ENCODE data around the gene NRGN. TPM values are rescaled to one million over a fixed set of nuclear protein-coding genes. Genes with fewer than 3 reads are reported as not detected.

The NRGN gene
- total RNA-seq, 1 donor from 2014 or later: 6.4 TPM

- no peak for ATAC-seq
- intact Hi-C loops (cut with DNase I): no loop called here
- DNase-seq (ENCODE audit: missing footprints): no peak
These were observed 13.9 kb downstream of the NRGN start for GRCh38 chr11:124753624-124754023.

- intact Hi-C loops (cut with DNase I): no loop called here
- ATAC-seq: no peak
- no peak for DNase-seq (ENCODE audit: missing footprints)
These were observed 14.6 kb downstream of the NRGN start for GRCh38 chr11:124754309-124754708.

GRCh38 chr11:124754710-124755109, 15.0 kb downstream of the NRGN start:
- intact Hi-C loops (cut with DNase I): no loop called here
- DNase-seq (ENCODE audit: missing footprints) (no peak), ATAC-seq (no peak)

GRCh38 chr11:124756033-124756752, 16.5 kb downstream of the NRGN start:
- intact Hi-C loops (cut with DNase I): no loop called here
- ATAC-seq (no peak), DNase-seq (ENCODE audit: missing footprints) (no peak)

- intact Hi-C loops (cut with DNase I): no loop called here
- ATAC-seq: no peak
- DNase-seq (ENCODE audit: missing footprints): no peak
These were observed 17.0 kb downstream of the NRGN start for GRCh38 chr11:124756753-124757227.

GRCh38 chr11:124757320-124757719, 17.6 kb downstream of the NRGN start:
- ATAC-seq: no peak
- no peak for DNase-seq (ENCODE audit: missing footprints)
- intact Hi-C loops (cut with DNase I): no loop called here

GRCh38 chr11:124758355-124759265, 18.9 kb downstream of the NRGN start:
- DNase-seq (ENCODE audit: missing footprints) (peak; percentile 88), ATAC-seq (peak; percentile 69)
- intact Hi-C loops (cut with DNase I): no loop called here

- intact Hi-C loops (cut with DNase I): loop anchor here (5.0 to 10.0 kb wide), 2 partner anchors 43 to 75 kb away; partner anchors contain the start of gene MSANTD2
- ATAC-seq (peak; percentile 39), DNase-seq (ENCODE audit: missing footprints) (no peak)
These were observed 19.8 kb downstream of the NRGN start for GRCh38 chr11:124759266-124760204.

- DNase-seq (ENCODE audit: missing footprints) (no peak), ATAC-seq (peak; percentile 11)
- intact Hi-C loops (cut with DNase I): loop anchor here (5.0 to 10.0 kb wide), 2 partner anchors 42 to 75 kb away; partner anchors contain the start of gene MSANTD2
These were observed 20.5 kb downstream of the NRGN start for GRCh38 chr11:124760205-124760652.

- DNase-seq (ENCODE audit: missing footprints): no peak
- ATAC-seq: no peak
- intact Hi-C loops (cut with DNase I): loop anchor here (5.0 to 10.0 kb wide), 2 partner anchors 41 to 74 kb away; partner anchors contain the start of gene MSANTD2
These were observed 21.1 kb downstream of the NRGN start for GRCh38 chr11:124760806-124761205.

GRCh38 chr11:124761301-124762104, 21.8 kb downstream of the NRGN start:
- ATAC-seq (peak; percentile 7), DNase-seq (ENCODE audit: missing footprints) (no peak)
- intact Hi-C loops (cut with DNase I): loop anchor here (1.0 to 10.0 kb wide), 3 partner anchors 41 to 87 kb away; partner anchors contain the start of gene MSANTD2

- ATAC-seq: peak; percentile 37
- no peak for DNase-seq (ENCODE audit: missing footprints)
- intact Hi-C loops (cut with DNase I): loop anchor here (1.0 to 10.0 kb wide), 3 partner anchors 40 to 88 kb away; partner anchors contain the start of gene MSANTD2
These were observed 22.4 kb downstream of the NRGN start, which contains the start of gene ESAM for GRCh38 chr11:124762105-124762623. ESAM (minus strand) TSS chr11:124762290; CDS start chr11:124762154, 136 bp downstream.

GRCh38 chr11:124762624-124763155, 22.9 kb downstream of the NRGN start:
- DNase-seq (ENCODE audit: missing footprints) (no peak), ATAC-seq (peak; percentile 4)
- intact Hi-C loops (cut with DNase I): loop anchor here (1.0 to 10.0 kb wide), 4 partner anchors 40 to 93 kb away; partner anchors contain the start of gene MSANTD2

GRCh38 chr11:124763156-124763947, 23.6 kb downstream of the NRGN start:
- intact Hi-C loops (cut with DNase I): loop anchor here (1.0 to 10.0 kb wide), 3 partner anchors 39 to 94 kb away; partner anchors contain the start of gene MSANTD2
- DNase-seq (ENCODE audit: missing footprints) (peak; percentile 90), ATAC-seq (peak; percentile 33)

GRCh38 chr11:124766156-124766555, 26.4 kb downstream of the NRGN start:
- intact Hi-C loops (cut with DNase I): loop anchor here (10.0 kb wide), 1 partner anchor 69 kb away; no protein-coding TSS in a partner anchor
- no peak for ATAC-seq
- no peak for DNase-seq (ENCODE audit: missing footprints)

- no peak for DNase-seq (ENCODE audit: missing footprints)
- intact Hi-C loops (cut with DNase I): loop anchor here (10.0 kb wide), 1 partner anchor 66 kb away; no protein-coding TSS in a partner anchor
- no peak for ATAC-seq
These were observed 29.2 kb downstream of the NRGN start for GRCh38 chr11:124768914-124769313.

Data from Right ventricle myocardium inferior (tissue), 1 donor.